Suprapubic skin (tissue), 4 donors: Measurements from ENCODE around the gene SPATA19. TPM values are rescaled to one million over a fixed set of nuclear protein-coding genes. Genes with fewer than 3 reads are reported as not detected.

Source experiments
- DNase-seq, 2 donors: peaks; one replicate each; pipeline ENCODE4 v3.0.0-alpha.2; 2019; ENCODE audit warnings: low spot score in 2 of 2
- H3K27ac ChIP-seq: fragments of 200-600 bp; sonication (generic); one replicate; pipeline ENCODE4 v1.5.1; 2019
- H3K27me3 ChIP-seq: fragments of 200-600 bp; sonication (generic); one replicate; pipeline ENCODE4 v1.5.1; 2019
- H3K36me3 ChIP-seq: fragments of 200-600 bp; sonication (generic); one replicate; pipeline ENCODE4 v1.5.1; 2019
- H3K4me1 ChIP-seq: fragments of 200-600 bp; sonication (generic); one replicate; pipeline ENCODE4 v1.5.1; 2019
- H3K4me3 ChIP-seq: fragments of 200-600 bp; sonication (generic); one replicate; pipeline ENCODE4 v1.5.1; 2019; ENCODE audit warnings: mild to moderate bottlenecking
- H3K9me3 ChIP-seq: fragments of 200-600 bp; sonication (generic); one replicate; pipeline ENCODE4 v1.5.1; 2019
- EP300 ChIP-seq: sonication (generic); formaldehyde crosslinking; IDR thresholded peaks from one replicate; pipeline ENCODE4 v1.6.1; 2017; ENCODE audit warnings: antibody characterized with exemption
- POLR2A ChIP-seq, 2 donors: fragments of 450-650 bp; IDR thresholded peaks; one replicate each; pipeline ENCODE4 v1.6.1; 2017; ENCODE audit warnings: antibody characterized with exemption in 2 of 2, mild to moderate bottlenecking in 2 of 2, moderate library complexity in 2 of 2
- POLR2AphosphoS5 ChIP-seq, 3 donors: sonication (generic); formaldehyde crosslinking; IDR thresholded peaks; one replicate each; pipeline ENCODE4 v1.6.1; 2017; ENCODE audit warnings: antibody characterized with exemption in 3 of 3
- WGBS: methylation state at CpG from one replicate; pipeline ENCODE4 v1.1.5; 2018; 5-methylcytosine and 5-hydroxymethylcytosine counted together
- total RNA-seq, 4 donors: library from RNA; depleted of rRNA; stranded (reverse); fragments of >200 nt; gene quantifications; one replicate each; pipeline ENCODE4 v1.1.0, GENCODE V29; 2016
- TF ChIP-seq, protein P1 (sequence below), 2 donors: fragments of 200-600 bp in 1 of 2; fragments of 450-650 bp in 1 of 2; sonication (generic) in 1 of 2; IDR thresholded peaks; one replicate each; pipeline ENCODE4 v1.5.1; 2016 to 2019; ENCODE audit warnings: antibody characterized with exemption in 2 of 2, mild to moderate bottlenecking in 1 of 2, moderate library complexity in 1 of 2

Gene SPATA19
- total RNA-seq, 4 donors from 2014 or later = not detected

DNA sequence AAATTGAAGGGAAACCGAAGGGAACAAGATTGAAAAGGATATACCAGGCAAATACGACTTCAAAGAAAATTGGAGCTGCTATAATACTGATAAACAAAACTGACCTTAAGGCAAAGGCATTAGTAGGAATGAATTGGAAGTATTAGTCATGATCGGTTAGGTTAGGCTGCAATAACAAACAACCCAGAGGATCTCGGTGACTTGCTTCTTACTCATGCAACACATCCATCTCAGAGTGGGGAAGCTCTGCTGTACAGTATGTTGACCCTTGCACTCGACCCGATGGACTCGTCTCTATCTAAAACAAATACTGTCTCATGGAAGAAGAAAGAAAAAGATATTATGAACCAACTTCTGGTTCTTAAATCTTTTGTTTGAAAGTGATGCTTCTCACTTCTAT lies 42.3 kb downstream of the SPATA19 start:
- no peaks in the 10 kb centered on the region for H3K9me3 ChIP-seq
- DNase-seq = no peak
- H3K36me3 ChIP-seq = no peaks in the 10 kb centered on the region
- no peaks in the 10 kb centered on the region for H3K4me1 ChIP-seq
- H3K27me3 ChIP-seq = no peaks in the 10 kb centered on the region
- no peak overlapping the region for H3K4me3 ChIP-seq
- TF ChIP-seq EP300 = no peak
- TF ChIP-seq POLR2AphosphoS5 (IDR thresholded peaks at IDR 0.05) = no peak
- TF ChIP-seq POLR2A (IDR thresholded peaks at IDR 0.05) = no peak
- TF ChIP-seq, protein P1, sequence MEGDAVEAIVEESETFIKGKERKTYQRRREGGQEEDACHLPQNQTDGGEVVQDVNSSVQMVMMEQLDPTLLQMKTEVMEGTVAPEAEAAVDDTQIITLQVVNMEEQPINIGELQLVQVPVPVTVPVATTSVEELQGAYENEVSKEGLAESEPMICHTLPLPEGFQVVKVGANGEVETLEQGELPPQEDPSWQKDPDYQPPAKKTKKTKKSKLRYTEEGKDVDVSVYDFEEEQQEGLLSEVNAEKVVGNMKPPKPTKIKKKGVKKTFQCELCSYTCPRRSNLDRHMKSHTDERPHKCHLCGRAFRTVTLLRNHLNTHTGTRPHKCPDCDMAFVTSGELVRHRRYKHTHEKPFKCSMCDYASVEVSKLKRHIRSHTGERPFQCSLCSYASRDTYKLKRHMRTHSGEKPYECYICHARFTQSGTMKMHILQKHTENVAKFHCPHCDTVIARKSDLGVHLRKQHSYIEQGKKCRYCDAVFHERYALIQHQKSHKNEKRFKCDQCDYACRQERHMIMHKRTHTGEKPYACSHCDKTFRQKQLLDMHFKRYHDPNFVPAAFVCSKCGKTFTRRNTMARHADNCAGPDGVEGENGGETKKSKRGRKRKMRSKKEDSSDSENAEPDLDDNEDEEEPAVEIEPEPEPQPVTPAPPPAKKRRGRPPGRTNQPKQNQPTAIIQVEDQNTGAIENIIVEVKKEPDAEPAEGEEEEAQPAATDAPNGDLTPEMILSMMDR (IDR thresholded peaks at IDR 0.05) = no peak
- 85% methylated on average over 7 of the region's 7 CpGs for WGBS
- H3K27ac ChIP-seq = no peak overlapping the region

DNA sequence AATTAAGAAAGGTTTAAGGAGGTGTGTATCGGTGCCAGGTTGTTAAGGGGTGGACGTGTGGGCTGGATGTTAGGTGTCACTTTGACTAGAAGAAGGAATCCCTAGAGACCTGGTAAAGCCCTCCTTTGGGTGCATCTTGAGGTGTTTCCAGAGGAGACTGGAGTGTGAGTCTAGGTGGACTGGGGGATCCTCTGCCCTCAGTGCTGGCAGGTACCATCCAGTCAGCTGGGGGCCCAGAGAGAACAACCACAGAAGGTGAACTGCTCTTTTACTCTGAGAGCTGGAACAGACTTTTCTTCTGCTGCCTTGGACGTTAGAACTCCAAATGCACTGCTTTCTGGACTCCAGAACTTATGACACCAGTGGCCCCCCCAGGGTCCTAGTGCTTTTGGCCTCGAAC lies 44.0 kb downstream of the SPATA19 start:
- no peaks in the 10 kb centered on the region for H3K9me3 ChIP-seq
- no peak overlapping the region for H3K27ac ChIP-seq
- no peaks in the 10 kb centered on the region for H3K4me1 ChIP-seq
- 70% methylated on average over 4 of the region's 4 CpGs for WGBS
- no peaks in the 10 kb centered on the region for H3K27me3 ChIP-seq
- no peaks in the 10 kb centered on the region for H3K36me3 ChIP-seq
- DNase-seq = no peak
- H3K4me3 ChIP-seq = no peak overlapping the region
- TF ChIP-seq, protein P1 (IDR thresholded peaks at IDR 0.05) = no peak
- TF ChIP-seq POLR2AphosphoS5 (IDR thresholded peaks at IDR 0.05) = no peak
- TF ChIP-seq EP300 = no peak
- no peak for TF ChIP-seq POLR2A (IDR thresholded peaks at IDR 0.05)

DNA sequence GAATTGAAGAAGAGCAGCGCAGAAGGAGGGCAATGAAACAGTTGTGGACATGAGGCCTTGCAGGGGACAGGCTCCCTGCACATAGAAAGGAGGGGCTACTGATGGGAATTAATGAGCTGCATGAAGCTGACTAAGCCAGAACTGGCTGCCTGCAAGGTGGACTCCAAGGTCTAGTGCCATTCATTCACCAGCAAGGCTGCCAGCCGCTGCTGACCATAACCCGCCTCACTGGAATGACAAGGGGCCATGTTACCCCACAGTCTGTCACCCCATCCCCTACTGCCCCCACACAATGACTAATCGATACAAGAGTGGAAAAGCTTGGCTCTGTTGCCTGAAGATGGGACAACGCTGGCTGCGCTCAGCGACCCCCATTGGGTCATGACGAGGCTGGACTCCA lies 44.6 kb downstream of the SPATA19 start:
- WGBS = 94% methylated on average over 8 of the region's 8 CpGs

DNA sequence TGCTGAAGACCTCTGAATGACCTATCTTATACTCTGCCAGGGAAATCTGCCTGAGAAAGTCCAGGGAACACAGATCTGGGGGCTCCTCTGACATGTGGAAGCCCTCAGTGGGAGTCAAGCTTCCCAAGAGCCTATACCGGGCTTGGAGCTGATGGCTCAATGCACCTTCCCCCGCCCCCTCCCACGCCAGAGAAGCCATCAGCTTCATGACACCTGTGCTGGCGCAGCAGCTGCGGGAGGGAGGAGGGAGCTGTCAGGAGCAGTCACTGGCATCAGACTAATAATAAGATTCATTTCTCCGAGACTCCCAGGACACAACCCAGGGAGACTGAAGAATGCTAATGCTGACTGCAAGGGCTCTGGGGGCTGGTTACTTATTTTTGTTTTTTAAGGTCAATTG lies 47.8 kb downstream of the SPATA19 start:
- TF ChIP-seq POLR2A (IDR thresholded peaks at IDR 0.05) (no peak), POLR2AphosphoS5 (IDR thresholded peaks at IDR 0.05) (no peak)
- TF ChIP-seq, protein P1 (IDR thresholded peaks at IDR 0.05) = no peak
- 49% methylated on average over 6 of the region's 6 CpGs for WGBS
- Histone ChIP-seq H3K4me3 (no peak overlapping the region), H3K9me3 (peaks cover 5% of the 10 kb centered on the region), H3K4me1 (no peaks in the 10 kb centered on the region), H3K36me3 (no peaks in the 10 kb centered on the region), H3K27me3 (no peaks in the 10 kb centered on the region), H3K27ac (no peak overlapping the region)
- no peak for DNase-seq

More for the DNA sequence above, 44.6 kb downstream of the SPATA19 start:
- Histone ChIP-seq H3K4me1 (no peaks in the 10 kb centered on the region), H3K36me3 (no peaks in the 10 kb centered on the region), H3K27ac (no peak overlapping the region), H3K27me3 (no peaks in the 10 kb centered on the region), H3K9me3 (no peaks in the 10 kb centered on the region), H3K4me3 (no peak overlapping the region)
- TF ChIP-seq EP300 = no peak
- TF ChIP-seq, protein P1 (IDR thresholded peaks at IDR 0.05) = no peak
- TF ChIP-seq POLR2AphosphoS5 (IDR thresholded peaks at IDR 0.05) = no peak
- no peak for TF ChIP-seq POLR2A (IDR thresholded peaks at IDR 0.05)
- no peak for DNase-seq

DNA sequence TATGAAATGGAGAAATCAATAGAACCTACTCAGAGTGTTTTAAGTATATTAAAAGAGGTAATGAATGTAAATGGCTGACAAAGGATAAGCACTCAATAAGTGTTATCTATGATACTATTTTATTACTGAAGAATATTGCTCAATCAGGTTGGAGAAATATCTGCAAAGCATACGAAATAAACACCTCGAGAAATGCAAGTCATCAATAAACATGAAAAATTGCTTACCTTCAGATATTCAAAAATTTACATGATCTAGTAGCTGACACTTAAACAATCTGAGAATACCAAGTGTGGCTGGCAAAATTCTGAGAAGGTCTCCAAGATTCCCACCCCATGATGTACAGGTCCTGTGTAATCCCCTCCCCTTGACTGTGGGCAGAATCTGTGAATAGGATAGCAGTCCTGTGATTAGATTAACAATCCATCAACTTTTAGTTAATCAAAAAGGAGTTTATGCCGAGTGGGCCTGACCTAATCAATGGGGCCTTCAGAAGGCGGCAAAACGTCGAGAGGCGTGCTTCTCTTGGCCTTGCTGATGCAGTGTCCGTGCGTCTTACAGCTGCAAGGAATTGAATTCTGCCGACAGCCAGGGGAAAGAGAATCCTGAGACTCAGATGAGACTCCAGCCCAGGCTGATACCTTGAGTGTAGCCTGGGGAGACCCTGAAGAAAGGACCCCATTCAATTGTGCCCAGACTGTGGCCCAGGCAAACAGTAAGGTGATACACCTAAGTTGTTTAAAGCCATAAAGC lies 49.1 kb downstream of the SPATA19 start:
- 86% methylated on average over 10 of the region's 10 CpGs for WGBS
- no peak overlapping the region for H3K4me3 ChIP-seq
- H3K27me3 ChIP-seq = no peaks in the 10 kb centered on the region
- no peaks in the 10 kb centered on the region for H3K36me3 ChIP-seq
- DNase-seq = no peak
- TF ChIP-seq EP300 = no peak
- TF ChIP-seq, protein P1 (IDR thresholded peaks at IDR 0.05) = no peak
- TF ChIP-seq POLR2AphosphoS5 (IDR thresholded peaks at IDR 0.05) = no peak
- peaks cover 5% of the 10 kb centered on the region for H3K9me3 ChIP-seq
- H3K4me1 ChIP-seq = no peaks in the 10 kb centered on the region
- no peak overlapping the region for H3K27ac ChIP-seq
